Measurements from ENCODE around the gene HLA-DQA1. TPM values are rescaled to one million over a fixed set of nuclear protein-coding genes. Genes with fewer than 3 reads are reported as not detected.

Gene HLA-DQA1
- total and polyA plus RNA-seq, 2 donors from 2014 or later: 29.6 to 63.5 TPM

- Histone ChIP-seq H3K9ac (ENCODE audit: low read length in 3 of 3) (peak overlapping the region in 1 of 3 donors; percentile 28), H3K4me1 (ENCODE audit: control insufficient read depth in 2 of 3, insufficient read depth in 2 of 3, low read depth in 1 of 3, low read length in 3 of 3) (no peaks in the 10 kb centered on the region), H3K27me3 (ENCODE audit: control insufficient read depth, insufficient read depth, low read length) (no peaks in the 10 kb centered on the region), H3K4me3 (ENCODE audit: low read length in 3 of 3) (no peak overlapping the region), H3K9me3 (ENCODE audit: control insufficient read depth in 2 of 3, insufficient read depth in 1 of 3, low read length in 3 of 3) (no peaks in the 10 kb centered on the region), H3K36me3 (ENCODE audit: control insufficient read depth in 2 of 3, insufficient read depth in 3 of 3, low read length in 3 of 3) (no peaks in the 10 kb centered on the region), H3K27ac (ENCODE audit: low read depth in 2 of 2, low read length in 2 of 2) (peak overlapping the region; percentile 79 to 89)
- no peak for FAIRE-seq
- TF ChIP-seq CTCF (IDR thresholded peaks at IDR 0.05; ENCODE audit: borderline replicate concordance, extremely low read depth, insufficient read depth): no peak
- intact Hi-C loops (cut with DNase I): no loop called here
- no peak for DNase-seq
These were observed 27.8 kb upstream of the HLA-DQA1 start for GRCh38 chr6:32609391-32609730.

DNA sequence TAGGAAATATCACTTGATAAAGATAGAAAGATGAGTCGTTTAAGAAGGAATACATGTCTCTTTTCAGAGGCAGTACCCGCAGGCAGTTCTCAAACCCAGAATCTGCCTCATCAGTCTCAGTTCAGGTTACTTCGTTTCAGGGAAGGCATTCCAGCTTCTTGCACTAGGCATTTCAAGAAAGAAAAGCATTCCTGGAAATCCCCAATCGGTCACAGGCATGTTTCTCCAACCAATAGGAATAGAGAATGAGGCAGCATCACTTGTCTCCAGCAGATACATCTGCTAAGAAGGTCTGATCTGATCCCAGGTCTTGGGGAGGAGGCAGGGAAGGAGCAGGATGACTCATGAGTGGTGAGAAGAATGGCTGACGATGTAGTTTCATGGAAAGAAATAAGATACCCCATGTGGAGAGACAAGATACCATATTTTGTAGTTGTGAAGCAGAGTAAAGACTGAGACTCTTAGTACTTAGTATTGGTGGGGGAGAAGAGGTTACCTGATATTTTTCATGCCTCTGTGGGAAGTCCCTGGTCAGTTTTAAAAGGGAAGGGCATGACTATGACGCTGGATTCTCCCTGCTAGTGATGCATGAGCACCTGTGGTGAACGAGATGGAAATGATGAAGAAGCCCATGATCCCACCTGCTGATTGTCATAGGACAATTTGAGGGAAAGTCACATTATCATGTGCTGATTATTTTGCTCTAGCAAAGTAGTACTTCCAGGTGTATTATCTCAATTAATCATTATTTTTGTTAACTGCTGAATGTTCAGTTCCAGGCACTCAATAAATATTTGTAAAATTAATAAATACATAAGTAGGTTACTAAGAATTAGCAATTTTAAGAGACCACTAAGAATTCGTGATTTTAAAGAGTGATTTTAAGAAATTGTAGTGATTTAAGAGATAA is 27.2 kb upstream of the HLA-DQA1 start:
- TF ChIP-seq CTCF (IDR thresholded peaks at IDR 0.05; ENCODE audit: borderline replicate concordance, extremely low read depth, insufficient read depth): no peak
- Histone ChIP-seq H3K27ac (ENCODE audit: low read depth in 2 of 2, low read length in 2 of 2) (peak overlapping the region; percentile 79 to 89), H3K9ac (ENCODE audit: low read length in 3 of 3) (peak overlapping the region in 1 of 3 donors; percentile 28), H3K4me3 (ENCODE audit: low read length in 3 of 3) (peak overlapping the region; percentile 5 to 56 (median 30)), H3K9me3 (ENCODE audit: control insufficient read depth in 2 of 3, insufficient read depth in 1 of 3, low read length in 3 of 3) (no peaks in the 10 kb centered on the region), H3K27me3 (ENCODE audit: control insufficient read depth, insufficient read depth, low read length) (no peaks in the 10 kb centered on the region), H3K4me1 (ENCODE audit: control insufficient read depth in 2 of 3, insufficient read depth in 2 of 3, low read depth in 1 of 3, low read length in 3 of 3) (no peaks in the 10 kb centered on the region), H3K36me3 (ENCODE audit: control insufficient read depth in 2 of 3, insufficient read depth in 3 of 3, low read length in 3 of 3) (no peaks in the 10 kb centered on the region)
- intact Hi-C loops (cut with DNase I): no loop called here
- FAIRE-seq: peak; percentile 99
- peak in 4 of 5 donors; percentile 76 to 97 (median 92) for DNase-seq

DNA sequence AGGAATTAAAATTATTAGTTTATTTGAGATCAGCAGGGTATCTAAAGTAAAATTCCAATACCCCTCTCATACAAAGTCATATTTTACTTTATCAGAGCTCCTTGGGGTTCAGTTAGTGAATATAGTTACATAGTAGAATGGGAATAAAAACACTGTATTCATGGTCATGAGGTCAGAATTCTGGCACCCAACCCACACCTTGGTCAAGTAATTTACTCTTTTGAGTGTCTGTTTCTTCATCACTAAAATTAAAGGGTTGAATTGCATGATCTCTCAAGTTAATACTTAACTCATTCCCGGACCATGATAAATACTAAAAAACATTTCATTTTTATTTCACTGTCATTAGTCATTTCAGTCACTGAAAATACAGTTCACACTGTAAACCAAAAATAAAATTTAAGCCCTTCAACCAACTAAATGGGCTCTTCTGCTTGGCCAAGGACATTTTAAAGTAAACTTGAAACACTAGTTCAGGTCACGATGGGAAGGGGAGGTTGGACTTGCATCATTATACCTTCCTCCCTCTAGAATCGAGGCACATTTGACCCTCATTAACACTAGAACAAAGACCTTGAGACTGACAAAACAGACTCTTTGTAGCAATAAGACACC is 26.4 kb upstream of the HLA-DQA1 start:
- H3K36me3 ChIP-seq (ENCODE audit: control insufficient read depth in 2 of 3, insufficient read depth in 3 of 3, low read length in 3 of 3): no peaks in the 10 kb centered on the region
- H3K9ac ChIP-seq (ENCODE audit: low read length in 3 of 3): no peak overlapping the region
- FAIRE-seq: no peak

More for the DNA sequence above, 26.4 kb upstream of the HLA-DQA1 start:
- Histone ChIP-seq H3K4me3 (ENCODE audit: low read length in 3 of 3) (no peak overlapping the region), H3K4me1 (ENCODE audit: control insufficient read depth in 2 of 3, insufficient read depth in 2 of 3, low read depth in 1 of 3, low read length in 3 of 3) (no peaks in the 10 kb centered on the region), H3K27me3 (ENCODE audit: control insufficient read depth, insufficient read depth, low read length) (no peaks in the 10 kb centered on the region), H3K9me3 (ENCODE audit: control insufficient read depth in 2 of 3, insufficient read depth in 1 of 3, low read length in 3 of 3) (no peaks in the 10 kb centered on the region), H3K27ac (ENCODE audit: low read depth in 2 of 2, low read length in 2 of 2) (no peak overlapping the region)
- no peak for DNase-seq
- no peak for TF ChIP-seq CTCF (IDR thresholded peaks at IDR 0.05; ENCODE audit: borderline replicate concordance, extremely low read depth, insufficient read depth)
- intact Hi-C loops (cut with DNase I): no loop called here

Measured in kidney (tissue), 14 donors.